ENCODE measurements around the gene OR5AU1. TPM values are rescaled to one million over a fixed set of nuclear protein-coding genes. Genes with fewer than 3 reads are reported as not detected.
"Not testable (repeated sequence)": the region's sequence is repeated elsewhere in the genome, so short reads cannot be mapped to it uniquely, and the experiment has no call there.

Gene OR5AU1
- total and polyA plus RNA-seq, 2 experiments from 2014 or later = not detected

GRCh38 chr14:21163871-21164291 is 8.0 kb upstream of the OR5AU1 start:
- Histone ChIP-seq H3K27me3 (replicated peaks; ENCODE audit: insufficient read depth) (peaks cover 20% of the 10 kb centered on the region), H3K79me2 (ENCODE audit: insufficient read depth) (no peaks in the 10 kb centered on the region), H3K36me3 (ENCODE audit: low read depth) (no peaks in the 10 kb centered on the region), H3K4me2 (ENCODE audit: unreplicated experiment) (no peak overlapping the region), H3K9me2 (ENCODE audit: insufficient read depth) (no peaks in the 10 kb centered on the region), H2AFZ (no peak overlapping the region), H3K4me3 (no peak overlapping the region), H3K27ac (no peak overlapping the region), H3K9ac (no peak overlapping the region), H3K9me3 (ENCODE audit: low read depth) (no peaks in the 10 kb centered on the region), H4K20me1 (ENCODE audit: insufficient read depth) (no peaks in the 10 kb centered on the region), H3F3A (ENCODE audit: insufficient read depth) (no peaks in the 10 kb centered on the region), H3K4me1 (ENCODE audit: insufficient read depth) (no peaks in the 10 kb centered on the region)
- TF ChIP-seq EZH2phosphoT487 (IDR thresholded peaks at IDR 0.05; ENCODE audit: insufficient read depth, low read depth) = no peak
- no peak for TF ChIP-seq EZH2 (IDR thresholded peaks at IDR 0.05; ENCODE audit: insufficient read depth, poor library complexity, severe bottlenecking)
- WGBS, 2 experiments (ENCODE audit: low coverage in 1 of 2, low lambda C conversion rate in 2 of 2, missing lambda C conversion rate in 2 of 2) = 42 to 44% methylated on average over 4 of the region's 4 CpGs
- no peak for DNase-seq
- in situ Hi-C loops (cut with MboI) = no loop called here

- TF ChIP-seq EZH2phosphoT487 (IDR thresholded peaks at IDR 0.05; ENCODE audit: insufficient read depth, low read depth) (no peak), EZH2 (IDR thresholded peaks at IDR 0.05; ENCODE audit: insufficient read depth, poor library complexity, severe bottlenecking) (no peak)
- no peak overlapping the region for H3K4me3 ChIP-seq
- no peaks in the 10 kb centered on the region for H3K36me3 ChIP-seq (ENCODE audit: low read depth)
- H3K4me1 ChIP-seq (ENCODE audit: insufficient read depth) = no peaks in the 10 kb centered on the region
- in situ Hi-C loops (cut with MboI) = no loop called here
- H3K27me3 ChIP-seq (replicated peaks; ENCODE audit: insufficient read depth) = peaks cover 24% of the 10 kb centered on the region
- H3K9me3 ChIP-seq (ENCODE audit: low read depth) = no peaks in the 10 kb centered on the region
- H3K27ac ChIP-seq = no peak overlapping the region
- H3K9me2 ChIP-seq (ENCODE audit: insufficient read depth) = no peaks in the 10 kb centered on the region
- 44 to 50% methylated on average over 5 of the region's 5 CpGs for WGBS, 2 experiments (ENCODE audit: low coverage in 1 of 2, low lambda C conversion rate in 2 of 2, missing lambda C conversion rate in 2 of 2)
- DNase-seq = no peak
- H3K79me2 ChIP-seq (ENCODE audit: insufficient read depth) = no peaks in the 10 kb centered on the region
- H3K4me2 ChIP-seq (ENCODE audit: unreplicated experiment) = no peak overlapping the region
- no peaks in the 10 kb centered on the region for H4K20me1 ChIP-seq (ENCODE audit: insufficient read depth)
- H2AFZ ChIP-seq = no peak overlapping the region
- H3K9ac ChIP-seq = no peak overlapping the region
- no peaks in the 10 kb centered on the region for H3F3A ChIP-seq (ENCODE audit: insufficient read depth)
Measured at GRCh38 chr14:21162081-21162480, 6.2 kb upstream of the OR5AU1 start.

GRCh38 chr14:21160061-21160610 is 4.3 kb upstream of the OR5AU1 start:
- H3K4me3 ChIP-seq = no peak overlapping the region
- TF ChIP-seq EZH2phosphoT487 (IDR thresholded peaks at IDR 0.05; ENCODE audit: insufficient read depth, low read depth) (no peak), EZH2 (IDR thresholded peaks at IDR 0.05; ENCODE audit: insufficient read depth, poor library complexity, severe bottlenecking) (no peak)
- H3K4me2 ChIP-seq (ENCODE audit: unreplicated experiment) = no peak overlapping the region
- H3K36me3 ChIP-seq (ENCODE audit: low read depth) = no peaks in the 10 kb centered on the region
- no peak for DNase-seq
- no peak overlapping the region for H3K27ac ChIP-seq
- no peak overlapping the region for H2AFZ ChIP-seq
- WGBS, 2 experiments (ENCODE audit: low coverage in 1 of 2, low lambda C conversion rate in 2 of 2, missing lambda C conversion rate in 2 of 2) = 19 to 21% methylated on average over 4 of the region's 4 CpGs
- H3K9me2 ChIP-seq (ENCODE audit: insufficient read depth) = no peaks in the 10 kb centered on the region
- H3K27me3 ChIP-seq (replicated peaks; ENCODE audit: insufficient read depth) = peaks cover 27% of the 10 kb centered on the region
- in situ Hi-C loops (cut with MboI) = no loop called here
- no peak overlapping the region for H3K9ac ChIP-seq
- H3K79me2 ChIP-seq (ENCODE audit: insufficient read depth) = no peaks in the 10 kb centered on the region
- H3K9me3 ChIP-seq (ENCODE audit: low read depth) = no peaks in the 10 kb centered on the region
- no peaks in the 10 kb centered on the region for H3F3A ChIP-seq (ENCODE audit: insufficient read depth)
- no peaks in the 10 kb centered on the region for H3K4me1 ChIP-seq (ENCODE audit: insufficient read depth)
- no peaks in the 10 kb centered on the region for H4K20me1 ChIP-seq (ENCODE audit: insufficient read depth)

- H3K4me3 ChIP-seq; H3K4me2 ChIP-seq (ENCODE audit: unreplicated experiment); H4K20me1 ChIP-seq (ENCODE audit: insufficient read depth); H3F3A ChIP-seq (ENCODE audit: insufficient read depth); in situ Hi-C loops (cut with MboI); H3K9me3 ChIP-seq (ENCODE audit: low read depth); H3K9me2 ChIP-seq (ENCODE audit: insufficient read depth); H3K79me2 ChIP-seq (ENCODE audit: insufficient read depth); H3K9ac ChIP-seq; DNase-seq; H3K4me1 ChIP-seq (ENCODE audit: insufficient read depth); H3K27ac ChIP-seq; H2AFZ ChIP-seq; H3K36me3 ChIP-seq (ENCODE audit: low read depth): not testable (repeated sequence)
- peaks cover 25% of the 10 kb centered on the region for H3K27me3 ChIP-seq (replicated peaks; ENCODE audit: insufficient read depth)
- 0% methylated on average over 1 of the region's 1 CpG for WGBS, 2 experiments (ENCODE audit: low coverage in 1 of 2, low lambda C conversion rate in 2 of 2, missing lambda C conversion rate in 2 of 2)
Measured at GRCh38 chr14:21158175-21158574, 2.3 kb upstream of the OR5AU1 start.

All from GM23248 (cell line).